Subcutaneous abdominal adipose tissue (tissue), 5 donors: Measurements from ENCODE around the gene ATG9B.

Experiments used
- H3K27ac ChIP-seq: one replicate; pipeline ENCODE4 v1.7.0; 2013; ENCODE audit warnings: low read depth, mild to moderate bottlenecking, inconsistent platforms, low read length, moderate library complexity
- H3K27me3 ChIP-seq, 5 donors: one replicate each; pipeline ENCODE4 v1.7.0; 2013; ENCODE audit warnings: low read length in 5 of 5, inconsistent platforms in 1 of 5; ENCODE audit not compliant: control insufficient read depth in 5 of 5, insufficient read depth in 4 of 5
- H3K36me3 ChIP-seq, 5 donors: one replicate each; pipeline ENCODE4 v1.7.0; 2013; ENCODE audit warnings: low read length in 5 of 5; ENCODE audit not compliant: control insufficient read depth in 5 of 5, insufficient read depth in 5 of 5
- H3K4me1 ChIP-seq, 5 donors: one replicate each; pipeline ENCODE4 v1.7.0; 2013; ENCODE audit warnings: low read length in 5 of 5, mild to moderate bottlenecking in 3 of 5, moderate library complexity in 1 of 5; ENCODE audit not compliant: control insufficient read depth in 5 of 5, insufficient read depth in 5 of 5
- H3K4me3 ChIP-seq, 5 donors: one replicate each; pipeline ENCODE4 v1.7.0; 2013; ENCODE audit warnings: low read length in 5 of 5, low read depth in 1 of 5
- H3K9ac ChIP-seq, 5 donors: one replicate each; pipeline ENCODE4 v1.7.0; 2013; ENCODE audit warnings: low read length in 5 of 5, mild to moderate bottlenecking in 4 of 5, moderate library complexity in 3 of 5
- H3K9me3 ChIP-seq, 5 donors: one replicate each; pipeline ENCODE4 v1.7.0; 2013; ENCODE audit warnings: low read length in 5 of 5; ENCODE audit not compliant: control insufficient read depth in 5 of 5
- donor health status: healthy.
- donor health status: healthy.
- donor health status: healthy.
- donor health status: healthy.
- donor health status: healthy.

The ATG9B gene

DNA sequence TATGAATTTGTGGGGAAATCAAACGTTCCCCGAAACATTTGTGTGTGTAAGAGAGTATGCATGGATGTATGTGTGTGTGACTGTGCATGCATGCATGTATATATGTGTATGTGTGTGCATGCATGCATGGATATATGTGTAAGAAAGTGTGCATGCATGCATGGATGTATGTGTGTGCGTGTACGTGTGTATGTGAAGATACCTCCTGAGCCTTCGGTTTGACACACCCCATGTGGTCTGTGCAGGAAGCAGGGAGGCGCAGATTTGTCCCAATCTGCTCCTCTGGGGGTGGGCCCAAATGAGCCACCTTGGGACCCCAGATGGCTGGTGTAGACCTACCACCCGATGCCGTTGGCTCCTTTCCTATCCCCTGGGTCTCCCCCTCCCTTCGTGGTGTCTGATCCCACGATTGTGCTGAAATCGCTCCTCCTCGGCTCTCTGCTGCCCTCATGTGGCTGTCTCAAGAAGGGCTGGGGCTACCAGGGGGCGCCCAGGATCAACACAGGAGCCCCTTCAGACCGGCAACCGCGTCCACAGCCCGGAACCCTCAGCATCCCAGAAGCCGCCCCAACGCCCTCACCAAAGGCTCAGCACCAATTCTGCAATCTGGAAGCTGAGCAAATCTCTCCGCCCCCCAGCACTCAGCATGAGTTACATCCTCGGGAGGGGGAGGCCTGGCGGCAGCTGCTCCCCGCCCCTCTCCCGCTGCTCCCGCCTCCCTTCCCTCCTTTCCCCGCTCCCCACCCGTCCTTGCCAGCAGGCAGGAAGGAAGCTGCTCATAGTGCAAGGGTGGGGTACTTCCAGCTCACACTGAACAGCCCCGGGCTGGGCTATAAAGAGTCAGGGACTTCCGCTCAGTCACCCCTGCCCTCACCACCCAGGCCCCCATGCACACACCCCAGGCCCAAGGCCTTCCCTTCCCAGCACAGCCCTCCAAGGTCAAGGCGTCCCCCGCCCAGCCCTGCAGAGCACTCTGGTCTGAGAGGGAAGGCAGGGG lies 35.8 kb downstream of the ATG9B start:
- Histone ChIP-seq H3K36me3 (no peaks in the 10 kb centered on the region), H3K9me3 (peaks cover 0 to 15% (median 0%) of the 10 kb centered on the region in 5 donors), H3K27ac (peak overlapping the region; percentile 69), H3K4me3 (peak overlapping the region in 4 of 5 donors; percentile 22 to 34 (median 27)), H3K4me1 (peaks cover 2 to 37% (median 20%) of the 10 kb centered on the region in 5 donors), H3K9ac (peak overlapping the region in 3 of 5 donors; percentile 32 to 53 (median 37)), H3K27me3 (peaks cover 0 to 7% (median 3%) of the 10 kb centered on the region in 5 donors)

- Histone ChIP-seq H3K27me3 (peaks cover 2 to 7% (median 3%) of the 10 kb centered on the region in 5 donors), H3K27ac (no peak overlapping the region)
These were observed 37.7 kb downstream of the ATG9B start for GRCh38 chr7:150986556-150986955.

DNA sequence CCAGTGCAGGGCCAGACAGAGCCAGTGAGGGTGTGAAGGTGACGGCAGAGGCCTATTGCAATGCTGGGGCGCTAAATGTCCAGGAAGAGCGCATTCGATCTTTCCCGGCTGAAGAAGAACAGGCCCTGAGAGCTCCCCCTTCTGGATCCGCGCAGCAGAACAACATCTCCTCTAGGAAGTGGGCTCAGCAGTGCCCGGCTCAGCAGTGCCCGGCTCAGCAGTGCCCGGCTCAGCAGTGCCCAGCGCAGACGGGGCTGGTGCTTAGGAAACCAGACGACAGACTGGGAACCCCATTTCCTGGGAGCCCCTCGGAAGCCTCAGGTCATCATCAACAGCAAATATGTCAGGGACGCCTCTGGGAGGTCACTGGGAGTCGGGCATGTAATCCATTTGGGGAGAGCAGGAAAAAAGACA lies 38.2 kb downstream of the ATG9B start:
- Histone ChIP-seq H3K4me1 (peaks cover 2 to 36% (median 26%) of the 10 kb centered on the region in 5 donors), H3K27me3 (peaks cover 2 to 11% (median 3%) of the 10 kb centered on the region in 5 donors), H3K27ac (no peak overlapping the region), H3K9ac (no peak overlapping the region), H3K9me3 (peaks cover 0 to 12% (median 0%) of the 10 kb centered on the region in 5 donors), H3K36me3 (no peaks in the 10 kb centered on the region), H3K4me3 (no peak overlapping the region)

More at GRCh38 chr7:150986556-150986955, 37.7 kb downstream of the ATG9B start:
- Histone ChIP-seq H3K9ac (no peak overlapping the region), H3K4me1 (peaks cover 2 to 36% (median 26%) of the 10 kb centered on the region in 5 donors), H3K36me3 (no peaks in the 10 kb centered on the region), H3K4me3 (no peak overlapping the region), H3K9me3 (peaks cover 0 to 15% (median 0%) of the 10 kb centered on the region in 5 donors)

- Histone ChIP-seq H3K27me3 (peaks cover 16 to 31% (median 25%) of the 10 kb centered on the region in 5 donors), H3K4me3 (no peak overlapping the region), H3K36me3 (no peaks in the 10 kb centered on the region), H3K9me3 (no peaks in the 10 kb centered on the region), H3K4me1 (peaks cover 0 to 29% (median 15%) of the 10 kb centered on the region in 5 donors), H3K27ac (no peak overlapping the region), H3K9ac (no peak overlapping the region)
These were observed 40.4 kb downstream of the ATG9B start for GRCh38 chr7:150983893-150984368.

GRCh38 chr7:150982351-150982750 lies 41.9 kb downstream of the ATG9B start:
- H3K9ac ChIP-seq = no peak overlapping the region
- peaks cover 0 to 26% (median 12%) of the 10 kb centered on the region in 5 donors for H3K4me1 ChIP-seq
- H3K27ac ChIP-seq = no peak overlapping the region
- H3K9me3 ChIP-seq = no peaks in the 10 kb centered on the region
- H3K4me3 ChIP-seq = no peak overlapping the region
- peaks cover 20 to 36% (median 31%) of the 10 kb centered on the region in 5 donors for H3K27me3 ChIP-seq
- no peaks in the 10 kb centered on the region for H3K36me3 ChIP-seq

DNA sequence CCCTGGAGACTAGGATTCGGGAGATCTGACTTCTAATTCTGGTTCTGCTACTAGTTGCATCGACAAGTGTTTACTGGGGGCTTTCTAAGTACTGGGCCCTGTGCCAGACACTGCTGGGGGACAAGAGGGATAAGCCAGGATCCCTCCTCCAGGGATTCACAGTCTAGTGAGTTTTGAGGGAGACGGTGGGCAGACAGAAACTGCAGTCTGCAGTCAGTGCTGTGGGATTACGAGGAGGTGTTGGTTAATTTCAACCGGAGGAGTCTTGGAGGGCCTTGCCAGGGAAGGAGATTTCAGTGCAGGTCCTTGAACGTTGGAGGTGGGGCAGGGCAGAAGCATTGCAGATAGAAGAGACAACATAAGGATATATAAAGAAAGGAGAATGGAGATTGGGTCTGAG lies 42.6 kb downstream of the ATG9B start:
- peaks cover 0 to 30% (median 12%) of the 10 kb centered on the region in 5 donors for H3K4me1 ChIP-seq
- H3K36me3 ChIP-seq = no peaks in the 10 kb centered on the region
- peaks cover 27 to 43% (median 37%) of the 10 kb centered on the region in 5 donors for H3K27me3 ChIP-seq
- H3K27ac ChIP-seq = no peak overlapping the region
- H3K9me3 ChIP-seq = no peaks in the 10 kb centered on the region
- no peak overlapping the region for H3K4me3 ChIP-seq
- H3K9ac ChIP-seq = no peak overlapping the region

GRCh38 chr7:150980663-150981062 lies 43.6 kb downstream of the ATG9B start:
- no peak overlapping the region for H3K27ac ChIP-seq
- H3K36me3 ChIP-seq = no peaks in the 10 kb centered on the region
- H3K4me1 ChIP-seq = peaks cover 0 to 23% (median 12%) of the 10 kb centered on the region in 5 donors
- no peak overlapping the region for H3K4me3 ChIP-seq
- H3K9ac ChIP-seq = no peak overlapping the region
- H3K27me3 ChIP-seq = peaks cover 35 to 52% (median 45%) of the 10 kb centered on the region in 5 donors
- H3K9me3 ChIP-seq = no peaks in the 10 kb centered on the region

DNA sequence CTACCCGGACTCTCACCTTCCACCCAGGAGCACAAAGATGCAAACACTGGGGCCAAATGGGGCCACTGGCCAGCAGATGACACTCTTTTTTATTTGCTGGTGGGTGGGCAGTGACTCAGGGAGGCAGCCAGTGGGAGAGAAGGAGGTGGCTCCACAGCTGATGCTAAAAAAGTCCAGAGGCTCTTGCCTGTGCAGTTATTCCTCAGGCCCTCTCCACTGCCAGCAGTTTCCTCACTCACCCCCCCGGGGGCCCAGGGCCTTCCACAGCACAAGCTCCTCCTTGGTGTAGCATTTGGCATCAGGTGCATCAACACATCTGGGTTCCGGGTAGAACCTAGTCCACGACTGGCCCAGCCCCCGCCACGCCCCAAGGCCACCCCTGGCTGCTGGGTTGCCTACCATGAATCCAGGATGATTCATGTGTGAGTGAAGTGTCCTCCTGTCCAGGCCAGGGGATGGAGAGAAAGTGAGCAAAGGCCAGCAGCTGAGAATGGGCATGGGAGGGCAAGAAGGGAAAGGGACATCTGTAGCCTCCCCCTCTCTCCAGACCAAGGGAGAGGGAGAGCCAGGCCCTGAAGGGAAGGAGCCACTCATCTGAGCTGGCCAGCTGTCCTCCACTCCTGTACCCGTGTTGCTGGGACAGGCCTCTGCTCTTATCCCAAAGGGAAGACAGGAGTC lies 44.4 kb downstream of the ATG9B start:
- no peak overlapping the region for H3K27ac ChIP-seq
- H3K4me1 ChIP-seq = peaks cover 0 to 28% (median 13%) of the 10 kb centered on the region in 5 donors
- H3K36me3 ChIP-seq = no peaks in the 10 kb centered on the region
- H3K4me3 ChIP-seq = no peak overlapping the region
- H3K9ac ChIP-seq = no peak overlapping the region
- H3K9me3 ChIP-seq = no peaks in the 10 kb centered on the region
- peaks cover 43 to 58% (median 51%) of the 10 kb centered on the region in 5 donors for H3K27me3 ChIP-seq

GRCh38 chr7:150978126-150978789 lies 46.0 kb downstream of the ATG9B start, which contains the start of gene KCNH2:
KCNH2 (minus strand) TSS chr7:150978321; CDS start chr7:150977913, 408 bp downstream.
- peaks cover 54 to 72% (median 65%) of the 10 kb centered on the region in 5 donors for H3K27me3 ChIP-seq
- H3K36me3 ChIP-seq = no peaks in the 10 kb centered on the region
- H3K27ac ChIP-seq = no peak within 1 kb of the TSS
- H3K4me3 ChIP-seq = peak within 1 kb of the TSS in 4 of 5 donors; percentile 5 to 50 (median 16)
- H3K9ac ChIP-seq = no peak within 1 kb of the TSS
- H3K9me3 ChIP-seq = peaks cover 0 to 2% (median 0%) of the 10 kb centered on the region in 5 donors
- H3K4me1 ChIP-seq = peaks cover 0 to 37% (median 16%) of the 10 kb centered on the region in 5 donors
